Neural cell (in vitro differentiated cells): Measurements from ENCODE around the gene ATG7. TPM values are rescaled to one million over a fixed set of nuclear protein-coding genes. Genes with fewer than 3 reads are reported as not detected.

Experiments
- H2AFZ ChIP-seq: fragments of 200-600, 300-800 bp; sonication (generic), shearing (Covaris generic); 2 replicates; pipeline ENCODE4 v1.6.0; 2014; ENCODE audit warnings: low read depth, mild to moderate bottlenecking, antibody characterized with exemption, low read length, moderate library complexity
- H3F3A ChIP-seq: fragments of 200-600 bp; shearing (Covaris generic); 2 replicates; pipeline ENCODE4 v1.6.1; 2016; ENCODE audit warnings: mild to moderate bottlenecking, moderate library complexity, mixed read lengths, antibody characterized with exemption, low read length; ENCODE audit not compliant: insufficient read depth, poor library complexity, severe bottlenecking
- H3K27ac ChIP-seq: fragments of 200-600, 300-800 bp; sonication (generic), shearing (Covaris generic); 2 replicates; pipeline ENCODE4 v1.5.1; 2014; ENCODE audit warnings: mild to moderate bottlenecking, low read length, moderate library complexity
- H3K27me3 ChIP-seq: fragments of 300-800, 200-600 bp; sonication (generic), shearing (Covaris generic); 2 replicates; pipeline ENCODE4 v1.6.0; 2014; ENCODE audit warnings: mild to moderate bottlenecking, low read depth, low read length, moderate library complexity; ENCODE audit not compliant: insufficient read depth
- H3K36me3 ChIP-seq: fragments of 300-800, 200-600 bp; sonication (generic), shearing (Covaris generic); 2 replicates; pipeline ENCODE4 v1.5.1; 2014; ENCODE audit warnings: mild to moderate bottlenecking, antibody characterized with exemption, low read length, moderate library complexity; ENCODE audit not compliant: insufficient read depth
- H3K4me2 ChIP-seq: fragments of 300-800, 200-600 bp; sonication (generic), shearing (Covaris generic); 2 replicates; pipeline ENCODE4 v1.6.0; 2014; ENCODE audit warnings: mild to moderate bottlenecking, low read length
- H3K4me3 ChIP-seq: fragments of 300-800, 200-600 bp; sonication (generic), shearing (Covaris generic); 2 replicates; pipeline ENCODE4 v1.5.1; 2014; ENCODE audit warnings: mild to moderate bottlenecking, low read length, moderate library complexity
- H3K79me2 ChIP-seq: fragments of 200-600 bp; shearing (Covaris generic); replicated peaks from 2 replicates; pipeline ENCODE4 v1.6.0; 2014; ENCODE audit warnings: mild to moderate bottlenecking, low read length, moderate library complexity; ENCODE audit not compliant: insufficient read depth
- H3K9ac ChIP-seq: fragments of 300-800, 200-600 bp; sonication (generic), shearing (Covaris generic); 2 replicates; pipeline ENCODE4 v1.6.1; 2016; ENCODE audit warnings: mild to moderate bottlenecking, low read length, mixed read lengths
- H3K9me2 ChIP-seq: fragments of 200-600 bp; shearing (Covaris generic); 2 replicates; pipeline ENCODE4 v1.6.1; 2016; ENCODE audit warnings: mild to moderate bottlenecking, low read length, mixed read lengths; ENCODE audit not compliant: insufficient read depth
- H3K9me3 ChIP-seq: fragments of 200-600, 300-800 bp; sonication (generic), shearing (Covaris generic); 2 replicates; pipeline ENCODE4 v1.6.1; 2016; ENCODE audit warnings: mild to moderate bottlenecking, mixed run types, low read length, moderate library complexity, mixed read lengths
- H4K20me1 ChIP-seq: fragments of 200-600 bp; shearing (Covaris generic); 2 replicates; pipeline ENCODE4 v1.6.1; 2016; ENCODE audit warnings: mild to moderate bottlenecking, mixed run types; ENCODE audit not compliant: insufficient read depth
- CTCF ChIP-seq: fragments of 450-650 bp; IDR thresholded peaks from 2 replicates; pipeline ENCODE4 v1.5.1; 2014; ENCODE audit warnings: antibody characterized with exemption, mild to moderate bottlenecking, moderate library complexity; ENCODE audit not compliant: poor library complexity, severe bottlenecking
- EP300 ChIP-seq: fragments of 450-650 bp; conservative IDR thresholded peaks from 2 replicates; pipeline ENCODE4 v1.6.1; 2014; ENCODE audit warnings: antibody characterized with exemption, mild to moderate bottlenecking, moderate library complexity; ENCODE audit not compliant: poor library complexity, severe bottlenecking
- EZH2 ChIP-seq: fragments of 200-600, 300-800 bp; shearing (Covaris generic), sonication (generic); IDR thresholded peaks from 2 replicates; pipeline ENCODE4 v1.6.1; 2014; ENCODE audit warnings: antibody characterized with exemption, low read length, borderline replicate concordance, mild to moderate bottlenecking; ENCODE audit not compliant: insufficient read depth, poor library complexity, severe bottlenecking
- MXI1 ChIP-seq: fragments of 450-650 bp; conservative IDR thresholded peaks from 2 replicates; pipeline ENCODE4 v1.6.1; 2014; ENCODE audit warnings: antibody characterized with exemption, mild to moderate bottlenecking; ENCODE audit not compliant: poor library complexity, severe bottlenecking
- POLR2AphosphoS5 ChIP-seq: IDR thresholded peaks from 2 replicates; pipeline ENCODE4 v1.6.1; 2012
- RAD21 ChIP-seq: fragments of 450-650 bp; conservative IDR thresholded peaks from 2 replicates; pipeline ENCODE4 v1.6.1; 2014; ENCODE audit warnings: antibody characterized with exemption, mild to moderate bottlenecking, moderate library complexity
- REST ChIP-seq: IDR thresholded peaks from 2 replicates; pipeline ENCODE4 v1.6.1; 2012; ENCODE audit warnings: borderline replicate concordance
- SMC3 ChIP-seq: fragments of 450-650 bp; conservative IDR thresholded peaks from 2 replicates; pipeline ENCODE4 v1.6.1; 2014; ENCODE audit warnings: antibody characterized with exemption, mild to moderate bottlenecking, moderate library complexity; ENCODE audit not compliant: poor library complexity
- TAF1 ChIP-seq: IDR thresholded peaks from 2 replicates; pipeline ENCODE4 v1.6.1; 2012; ENCODE audit warnings: low read depth
- polyA plus RNA-seq: library from polyadenylated mRNA; depleted of rRNA; stranded (reverse); fragments of >200 nt; gene quantifications from 2 replicates; pipeline ENCODE4 v1.2.3, GENCODE V29; 2014

ATG7 gene
- polyA plus RNA-seq, 1 donor from 2014 or later, result 28.8 TPM

- H3K4me3 ChIP-seq, result no peak overlapping the region
- no peaks in the 10 kb centered on the region for H3K9me3 ChIP-seq
- H3K9ac ChIP-seq, result no peak overlapping the region
- H3K9me2 ChIP-seq, result no peaks in the 10 kb centered on the region
- no peak overlapping the region for H3K4me2 ChIP-seq
- H3K27ac ChIP-seq, result no peak overlapping the region
- H3K79me2 ChIP-seq, result no peaks in the 10 kb centered on the region
- TF ChIP-seq RAD21, result no peak
- H3K36me3 ChIP-seq, result no peaks in the 10 kb centered on the region
- no peaks in the 10 kb centered on the region for H4K20me1 ChIP-seq
- H3F3A ChIP-seq, result no peaks in the 10 kb centered on the region
- H2AFZ ChIP-seq, result no peak overlapping the region
- no peaks in the 10 kb centered on the region for H3K27me3 ChIP-seq
These were observed 47.3 kb upstream of the ATG7 start for GRCh38 chr3:11224870-11225229.

GRCh38 chr3:11226042-11226370 lies 46.2 kb upstream of the ATG7 start:
- Histone ChIP-seq H3K27ac (no peak overlapping the region), H3K9ac (no peak overlapping the region), H3F3A (no peaks in the 10 kb centered on the region), H4K20me1 (no peaks in the 10 kb centered on the region), H3K4me3 (no peak overlapping the region), H3K27me3 (no peaks in the 10 kb centered on the region), H2AFZ (no peak overlapping the region), H3K79me2 (no peaks in the 10 kb centered on the region), H3K9me2 (no peaks in the 10 kb centered on the region), H3K9me3 (no peaks in the 10 kb centered on the region), H3K36me3 (no peaks in the 10 kb centered on the region), H3K4me2 (no peak overlapping the region)
- TF ChIP-seq MXI1, result no peak
- no peak for TF ChIP-seq CTCF
- no peak for TF ChIP-seq TAF1
- TF ChIP-seq RAD21, result no peak
- no peak for TF ChIP-seq REST
- no peak for TF ChIP-seq SMC3
- TF ChIP-seq EZH2, result no peak
- no peak for TF ChIP-seq EP300
- TF ChIP-seq POLR2AphosphoS5, result no peak

- H3K9ac ChIP-seq, result no peak overlapping the region
- H3K4me3 ChIP-seq, result no peak overlapping the region
- H3F3A ChIP-seq, result no peaks in the 10 kb centered on the region
- H3K4me2 ChIP-seq, result no peak overlapping the region
- TF ChIP-seq TAF1 (no peak), EP300 (no peak), POLR2AphosphoS5 (no peak), REST (no peak), RAD21 (no peak), EZH2 (no peak), CTCF (no peak), MXI1 (no peak), SMC3 (no peak)
- no peaks in the 10 kb centered on the region for H3K36me3 ChIP-seq
- no peaks in the 10 kb centered on the region for H3K27me3 ChIP-seq
- H3K9me2 ChIP-seq, result no peaks in the 10 kb centered on the region
- no peak overlapping the region for H3K27ac ChIP-seq
- H3K9me3 ChIP-seq, result no peaks in the 10 kb centered on the region
- H2AFZ ChIP-seq, result no peak overlapping the region
- H4K20me1 ChIP-seq, result no peaks in the 10 kb centered on the region
- H3K79me2 ChIP-seq, result no peaks in the 10 kb centered on the region
These were observed 44.2 kb upstream of the ATG7 start for GRCh38 chr3:11228041-11228440.
